ENCODE data around the gene BACH2. TPM values are rescaled to one million over a fixed set of nuclear protein-coding genes. Genes with fewer than 3 reads are reported as not detected.

The BACH2 gene
- total RNA-seq (2014; rRNA removed; shearing (Covaris generic)): 3.3 and 5.7 TPM in 2 replicates
- polyA plus RNA-seq (2016; fragmentation: Nextera tagmentation; extraction: Ambion mirVana): 1.3 and 1.6 TPM in 2 replicates
- long read RNA-seq, partial matches to known transcripts: 0 of 2 reads
- long read RNA-seq, other reads (novel, unspliced or antisense): 2 of 2 reads

DNA sequence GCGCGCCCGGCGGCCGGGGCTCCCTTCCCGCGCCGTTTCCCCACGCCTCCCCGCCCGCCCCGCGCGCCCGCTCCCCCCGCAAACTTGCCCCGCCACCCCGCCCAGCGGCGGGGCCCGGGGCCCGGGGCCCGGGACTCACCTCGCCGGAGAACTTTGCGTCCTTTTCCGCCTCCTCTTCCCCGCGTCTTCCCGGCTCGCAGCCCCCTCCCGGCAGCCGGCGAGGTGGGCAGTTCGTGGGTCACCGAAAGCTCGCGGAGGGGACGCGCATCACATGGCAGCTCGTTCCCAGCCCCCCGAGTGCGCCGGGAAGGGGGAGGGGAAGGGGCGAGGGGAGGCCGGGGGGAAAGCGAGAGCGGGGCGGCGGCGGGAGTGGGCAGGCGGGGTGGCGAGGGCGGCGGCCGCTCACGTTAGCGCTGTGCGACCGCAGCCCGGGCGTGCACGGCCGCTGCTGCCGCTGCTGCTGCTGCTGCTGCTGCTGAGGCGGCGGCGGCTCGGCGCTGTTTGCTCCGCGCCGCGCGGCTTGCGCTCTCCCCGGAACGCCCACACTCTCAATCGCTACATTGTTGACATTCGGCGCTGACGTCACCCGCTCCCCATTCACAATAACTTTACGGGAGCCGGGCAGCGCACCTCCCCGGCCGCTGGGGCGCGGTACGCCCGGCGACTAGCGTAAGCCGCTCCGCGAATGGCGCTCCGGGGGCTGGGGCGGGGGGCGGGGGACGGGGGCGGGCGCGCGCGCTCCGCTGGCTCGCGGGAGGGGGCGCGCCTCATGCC is at the start of gene BACH2:
TSS of gene BACH2 (minus strand) at position 503 of the 774 bp plus-strand sequence. CDS start 287,999 bp downstream, outside the sequence.
- Histone ChIP-seq H3K27ac (ENCODE audit: low read depth) (peak within 1 kb of the TSS; percentile 85), H3K4me3 (peak within 1 kb of the TSS; percentile 85), H3K36me3 (ENCODE audit: insufficient read depth) (no peaks in the 10 kb centered on the region), H3K27me3 (ENCODE audit: insufficient read depth) (peaks cover 46% of the 10 kb centered on the region), H3K4me2 (peak within 1 kb of the TSS; percentile 96), H2AFZ (peak within 1 kb of the TSS; percentile 98), H3K9me2 (ENCODE audit: insufficient read depth) (no peaks in the 10 kb centered on the region), H3F3A (replicated peaks; ENCODE audit: low read depth) (peaks cover 6% of the 10 kb centered on the region; the same call in 1 of the 2 replicates), H3K79me2 (replicated peaks; ENCODE audit: insufficient read depth) (peaks cover 9% of the 10 kb centered on the region), H3K4me1 (ENCODE audit: insufficient read depth) (peaks cover 39% of the 10 kb centered on the region), H4K20me1 (replicated peaks; ENCODE audit: insufficient read depth) (peaks cover 12% of the 10 kb centered on the region)
- H3K9me3 Mint-ChIP-seq: no peaks in the 10 kb centered on the region
- no peaks in the 10 kb centered on the region for H3K36me3 Mint-ChIP-seq (ENCODE audit: low read depth)
- peak; percentile 97 for DNase-seq (ENCODE audit: low spot score)
- peak within 1 kb of the TSS; percentile 75 for H3K27ac Mint-ChIP-seq
- H3K4me3 Mint-ChIP-seq: peak within 1 kb of the TSS; percentile 80
- TF ChIP-seq EZH2 (IDR thresholded peaks at IDR 0.05; ENCODE audit: low read depth, unreplicated experiment) (no peak), CREB1 (CRISPR knock-in tag; IDR thresholded peaks at IDR 0.05; ENCODE audit: low read depth) (peak; percentile 91)
- H3K27me3 Mint-ChIP-seq (ENCODE audit: insufficient read depth, low read depth, poor library complexity): peaks cover 39% of the 10 kb centered on the region
- H3K4me1 Mint-ChIP-seq: peaks cover 28% of the 10 kb centered on the region
- ATAC-seq: peak; percentile 68

DNA sequence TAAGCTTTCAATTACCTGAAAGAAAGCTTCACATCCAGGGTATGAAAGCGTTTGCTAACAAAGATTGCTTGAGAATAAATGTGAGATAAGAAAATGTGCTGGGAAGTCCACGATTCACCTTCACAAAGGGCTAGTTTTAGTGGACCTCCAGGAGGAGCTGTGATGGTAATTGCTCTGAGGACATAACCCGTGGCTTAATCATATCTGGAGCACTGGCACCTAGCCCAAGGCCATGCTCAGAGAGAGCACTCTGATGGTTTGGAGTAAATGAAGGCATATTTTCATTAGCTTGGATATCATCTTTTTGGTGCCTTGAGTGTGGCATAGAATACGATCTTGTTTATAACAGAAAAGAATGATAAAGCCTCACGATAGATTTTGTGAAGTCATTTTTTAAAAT is 46.9 kb upstream of the BACH2 start:
- TF ChIP-seq, protein P1, sequence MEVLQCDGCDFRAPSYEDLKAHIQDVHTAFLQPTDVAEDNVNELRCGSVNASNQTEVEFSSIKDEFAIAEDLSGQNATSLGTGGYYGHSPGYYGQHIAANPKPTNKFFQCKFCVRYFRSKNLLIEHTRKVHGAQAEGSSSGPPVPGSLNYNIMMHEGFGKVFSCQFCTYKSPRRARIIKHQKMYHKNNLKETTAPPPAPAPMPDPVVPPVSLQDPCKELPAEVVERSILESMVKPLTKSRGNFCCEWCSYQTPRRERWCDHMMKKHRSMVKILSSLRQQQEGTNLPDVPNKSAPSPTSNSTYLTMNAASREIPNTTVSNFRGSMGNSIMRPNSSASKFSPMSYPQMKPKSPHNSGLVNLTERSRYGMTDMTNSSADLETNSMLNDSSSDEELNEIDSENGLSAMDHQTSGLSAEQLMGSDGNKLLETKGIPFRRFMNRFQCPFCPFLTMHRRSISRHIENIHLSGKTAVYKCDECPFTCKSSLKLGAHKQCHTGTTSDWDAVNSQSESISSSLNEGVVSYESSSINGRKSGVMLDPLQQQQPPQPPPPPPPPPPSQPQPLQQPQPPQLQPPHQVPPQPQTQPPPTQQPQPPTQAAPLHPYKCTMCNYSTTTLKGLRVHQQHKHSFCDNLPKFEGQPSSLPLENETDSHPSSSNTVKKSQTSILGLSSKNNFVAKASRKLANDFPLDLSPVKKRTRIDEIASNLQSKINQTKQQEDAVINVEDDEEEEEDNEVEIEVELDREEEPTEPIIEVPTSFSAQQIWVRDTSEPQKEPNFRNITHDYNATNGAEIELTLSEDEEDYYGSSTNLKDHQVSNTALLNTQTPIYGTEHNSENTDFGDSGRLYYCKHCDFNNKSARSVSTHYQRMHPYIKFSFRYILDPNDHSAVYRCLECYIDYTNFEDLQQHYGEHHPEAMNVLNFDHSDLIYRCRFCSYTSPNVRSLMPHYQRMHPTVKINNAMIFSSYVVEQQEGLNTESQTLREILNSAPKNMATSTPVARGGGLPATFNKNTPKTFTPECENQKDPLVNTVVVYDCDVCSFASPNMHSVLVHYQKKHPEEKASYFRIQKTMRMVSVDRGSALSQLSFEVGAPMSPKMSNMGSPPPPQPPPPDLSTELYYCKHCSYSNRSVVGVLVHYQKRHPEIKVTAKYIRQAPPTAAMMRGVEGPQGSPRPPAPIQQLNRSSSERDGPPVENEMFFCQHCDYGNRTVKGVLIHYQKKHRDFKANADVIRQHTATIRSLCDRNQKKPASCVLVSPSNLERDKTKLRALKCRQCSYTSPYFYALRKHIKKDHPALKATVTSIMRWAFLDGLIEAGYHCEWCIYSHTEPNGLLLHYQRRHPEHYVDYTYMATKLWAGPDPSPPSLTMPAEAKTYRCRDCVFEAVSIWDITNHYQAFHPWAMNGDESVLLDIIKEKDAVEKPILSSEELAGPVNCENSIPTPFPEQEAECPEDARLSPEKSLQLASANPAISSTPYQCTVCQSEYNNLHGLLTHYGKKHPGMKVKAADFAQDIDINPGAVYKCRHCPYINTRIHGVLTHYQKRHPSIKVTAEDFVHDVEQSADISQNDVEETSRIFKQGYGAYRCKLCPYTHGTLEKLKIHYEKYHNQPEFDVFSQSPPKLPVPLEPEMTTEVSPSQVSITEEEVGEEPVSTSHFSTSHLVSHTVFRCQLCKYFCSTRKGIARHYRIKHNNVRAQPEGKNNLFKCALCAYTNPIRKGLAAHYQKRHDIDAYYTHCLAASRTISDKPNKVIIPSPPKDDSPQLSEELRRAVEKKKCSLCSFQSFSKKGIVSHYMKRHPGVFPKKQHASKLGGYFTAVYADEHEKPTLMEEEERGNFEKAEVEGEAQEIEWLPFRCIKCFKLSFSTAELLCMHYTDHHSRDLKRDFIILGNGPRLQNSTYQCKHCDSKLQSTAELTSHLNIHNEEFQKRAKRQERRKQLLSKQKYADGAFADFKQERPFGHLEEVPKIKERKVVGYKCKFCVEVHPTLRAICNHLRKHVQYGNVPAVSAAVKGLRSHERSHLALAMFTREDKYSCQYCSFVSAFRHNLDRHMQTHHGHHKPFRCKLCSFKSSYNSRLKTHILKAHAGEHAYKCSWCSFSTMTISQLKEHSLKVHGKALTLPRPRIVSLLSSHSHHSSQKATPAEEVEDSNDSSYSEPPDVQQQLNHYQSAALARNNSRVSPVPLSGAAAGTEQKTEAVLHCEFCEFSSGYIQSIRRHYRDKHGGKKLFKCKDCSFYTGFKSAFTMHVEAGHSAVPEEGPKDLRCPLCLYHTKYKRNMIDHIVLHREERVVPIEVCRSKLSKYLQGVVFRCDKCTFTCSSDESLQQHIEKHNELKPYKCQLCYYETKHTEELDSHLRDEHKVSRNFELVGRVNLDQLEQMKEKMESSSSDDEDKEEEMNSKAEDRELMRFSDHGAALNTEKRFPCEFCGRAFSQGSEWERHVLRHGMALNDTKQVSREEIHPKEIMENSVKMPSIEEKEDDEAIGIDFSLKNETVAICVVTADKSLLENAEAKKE (CRISPR knock-in tag; IDR thresholded peaks at IDR 0.05): no peak
- TF ChIP-seq ZNF114 (CRISPR knock-in tag; IDR thresholded peaks at IDR 0.05) (no peak), CTCF (conservative IDR thresholded peaks at IDR 0.05; ENCODE audit: low read depth in 2 of 2) (0 out of 4 replicates have a peak, but pooled peaks of 1 of the 2 experiments have one; percentile 12), ZNF331 (CRISPR knock-in tag; IDR thresholded peaks at IDR 0.05; ENCODE audit: low read depth) (no peak)
- TF ChIP-seq, protein P2, sequence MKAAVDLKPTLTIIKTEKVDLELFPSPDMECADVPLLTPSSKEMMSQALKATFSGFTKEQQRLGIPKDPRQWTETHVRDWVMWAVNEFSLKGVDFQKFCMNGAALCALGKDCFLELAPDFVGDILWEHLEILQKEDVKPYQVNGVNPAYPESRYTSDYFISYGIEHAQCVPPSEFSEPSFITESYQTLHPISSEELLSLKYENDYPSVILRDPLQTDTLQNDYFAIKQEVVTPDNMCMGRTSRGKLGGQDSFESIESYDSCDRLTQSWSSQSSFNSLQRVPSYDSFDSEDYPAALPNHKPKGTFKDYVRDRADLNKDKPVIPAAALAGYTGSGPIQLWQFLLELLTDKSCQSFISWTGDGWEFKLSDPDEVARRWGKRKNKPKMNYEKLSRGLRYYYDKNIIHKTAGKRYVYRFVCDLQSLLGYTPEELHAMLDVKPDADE (IDR thresholded peaks at IDR 0.05): no peak
- Histone ChIP-seq H4K20me1 (replicated peaks; ENCODE audit: insufficient read depth) (no peaks in the 10 kb centered on the region), H3K4me2 (no peak overlapping the region), H3K79me2 (replicated peaks; ENCODE audit: insufficient read depth) (no peaks in the 10 kb centered on the region), H3K27ac (ENCODE audit: low read depth) (no peak overlapping the region), H2AFZ (0 out of 2 replicates have a peak overlapping the region, but pooled peaks have one; percentile 15), H3K36me3 (ENCODE audit: insufficient read depth) (no peaks in the 10 kb centered on the region), H3K4me1 (ENCODE audit: insufficient read depth) (no peaks in the 10 kb centered on the region), H3K9me2 (ENCODE audit: insufficient read depth) (peaks cover 13% of the 10 kb centered on the region), H3F3A (replicated peaks; ENCODE audit: low read depth) (no peaks in the 10 kb centered on the region), H3K4me3 (no peak overlapping the region), H3K27me3 (ENCODE audit: insufficient read depth) (no peaks in the 10 kb centered on the region)
- ATAC-seq (no peak), DNase-seq (ENCODE audit: low spot score) (no peak)
- no peak overlapping the region for H3K4me3 Mint-ChIP-seq
- H3K4me1 Mint-ChIP-seq: no peaks in the 10 kb centered on the region
- no peak overlapping the region for H3K27ac Mint-ChIP-seq
- no peaks in the 10 kb centered on the region for H3K27me3 Mint-ChIP-seq (ENCODE audit: insufficient read depth, low read depth, poor library complexity)
- peaks cover 6% of the 10 kb centered on the region; the same call in 1 of the 3 replicates for H3K9me3 Mint-ChIP-seq
- H3K36me3 Mint-ChIP-seq (ENCODE audit: low read depth): no peaks in the 10 kb centered on the region; the same call in 2 of the 3 replicates

Data from GM23338 (cell line).